M059J (cell line): ENCODE results near the gene CALR. TPM values are rescaled to one million over a fixed set of nuclear protein-coding genes. Genes with fewer than 3 reads are reported as not detected.
A peak's percentile ranks its signal among the peaks of the same experiment; 100 is the strongest.
"Not testable (repeated sequence)": the region's sequence is repeated elsewhere in the genome, so short reads cannot be mapped to it uniquely, and the experiment has no call there.

Experiments used
- DNase-seq: peaks from one replicate; pipeline ENCODE4 v3.0.0-alpha.2; 2012; ENCODE audit warnings: low read depth
- total RNA-seq: library from RNA; depleted of rRNA; stranded (reverse); fragments of >200 nt; shearing (Covaris generic); gene quantifications from 2 replicates; pipeline ENCODE4 v1.2.3, GENCODE V29; 2014

CALR gene
- total RNA-seq, 1 experiment from 2014 or later, result 2,975 TPM

GRCh38 chr19:12952488-12953137 is 14.2 kb downstream of the CALR start:
- peak; percentile 87 for DNase-seq

GRCh38 chr19:12953138-12953798 is 14.9 kb downstream of the CALR start:
- no peak for DNase-seq

DNA sequence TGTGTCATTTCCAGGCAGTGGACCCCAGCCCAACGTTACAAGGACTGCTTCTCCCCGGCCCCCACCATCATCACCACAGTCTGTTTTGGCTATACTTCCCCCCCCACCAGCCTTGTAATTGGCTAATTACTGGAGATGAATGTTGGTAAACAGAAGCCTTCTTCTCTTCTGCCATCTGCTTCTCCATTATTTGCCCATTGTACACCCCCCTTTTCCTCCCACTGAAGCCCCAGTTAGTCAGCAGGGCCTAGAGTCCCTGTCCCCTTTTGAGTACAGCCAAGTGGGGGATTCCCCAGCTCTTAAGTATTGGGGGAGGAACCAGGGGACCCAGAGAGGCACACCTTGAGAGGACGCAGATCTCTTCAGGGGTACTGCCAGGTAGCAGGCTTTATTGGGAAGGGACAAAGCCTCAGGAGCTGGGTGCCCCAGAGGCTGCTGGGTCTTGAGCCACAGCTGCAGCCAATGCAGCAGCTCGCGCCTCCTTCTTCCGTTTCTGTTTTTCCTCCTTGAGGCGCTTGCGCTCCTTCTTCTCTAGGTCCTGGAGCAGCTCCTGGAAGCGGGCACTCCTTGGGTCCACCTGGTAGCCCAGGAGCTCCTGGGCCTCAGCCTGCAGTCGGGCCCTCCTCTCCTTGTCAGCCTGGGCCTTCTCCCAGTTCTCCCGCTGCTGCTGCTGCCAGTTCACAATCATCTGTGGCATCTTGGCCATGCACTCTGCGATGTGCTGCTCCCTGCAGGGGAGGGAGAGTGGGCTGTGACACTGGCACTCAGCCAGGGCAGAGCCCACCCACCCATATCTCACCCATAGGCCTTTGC is 15.6 kb downstream of the CALR start:
- DNase-seq, result no peak

GRCh38 chr19:12954612-12954962 is 16.2 kb downstream of the CALR start:
- no peak for DNase-seq

GRCh38 chr19:12955575-12955974 is 17.2 kb downstream of the CALR start:
- not testable (repeated sequence) for DNase-seq

- DNase-seq, result no peak
Measured at GRCh38 chr19:12955996-12956395, 17.6 kb downstream of the CALR start.

- DNase-seq, result peak; percentile 80
Measured at GRCh38 chr19:12956446-12957388, 18.3 kb downstream of the CALR start, which contains the start of gene GADD45GIP1. TSS of gene GADD45GIP1 (minus strand) at chr19:12957223. CDS start at chr19:12957212, 11 bp downstream.

- not testable (repeated sequence) for DNase-seq
Measured at GRCh38 chr19:12957389-12957952, 19.1 kb downstream of the CALR start.

DNA sequence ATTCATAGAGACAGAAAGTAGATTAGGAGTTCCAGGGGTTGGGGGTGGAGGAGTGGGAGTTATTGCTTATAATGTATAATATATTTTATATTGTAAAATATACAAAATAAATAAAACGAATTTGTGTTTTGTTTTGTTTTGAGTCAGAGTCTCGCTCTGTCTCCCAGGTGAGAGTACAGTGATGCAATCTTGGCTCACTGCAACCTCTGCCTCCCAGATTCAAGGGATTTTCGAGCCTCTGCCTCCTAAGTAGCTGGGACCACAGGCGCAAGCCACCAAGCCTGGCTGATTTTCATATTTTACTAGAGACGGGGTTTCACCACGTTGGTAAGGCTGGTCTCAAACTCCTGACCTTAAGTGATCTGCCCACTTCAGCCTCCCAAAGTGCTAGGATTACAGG is 21.1 kb downstream of the CALR start:
- no peak for DNase-seq

- DNase-seq, result peak; percentile 79
Measured at GRCh38 chr19:12965017-12965811, 26.8 kb downstream of the CALR start.

- DNase-seq, result no peak
Measured at GRCh38 chr19:12965812-12966135, 27.4 kb downstream of the CALR start.

DNA sequence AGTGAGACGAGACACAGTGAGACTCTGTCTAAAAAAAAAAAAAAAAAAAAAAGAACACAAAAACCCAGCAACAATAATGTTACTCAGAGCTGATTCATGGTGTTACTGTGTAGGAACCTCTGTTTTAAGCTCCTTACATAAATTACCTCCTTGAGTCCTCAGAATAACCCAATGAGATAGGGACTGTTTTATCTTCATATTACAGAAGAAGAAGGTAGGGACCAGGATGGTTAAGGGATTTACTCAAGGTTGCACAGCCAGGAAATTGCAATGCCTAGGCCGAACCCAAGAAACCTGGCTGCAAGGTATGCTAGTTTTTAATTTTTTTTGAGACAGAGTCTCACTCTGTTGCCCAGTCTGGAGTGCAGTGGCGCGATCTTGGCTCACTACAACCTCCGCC is 29.5 kb downstream of the CALR start:
- peak; percentile 61 for DNase-seq

GRCh38 chr19:12969292-12969988 is 31.0 kb downstream of the CALR start, which contains the start of gene DAND5:
TSS of gene DAND5 (plus strand) at chr19:12969576. CDS start at chr19:12969661, 85 bp downstream.
- DNase-seq, result peak; percentile 51

DNA sequence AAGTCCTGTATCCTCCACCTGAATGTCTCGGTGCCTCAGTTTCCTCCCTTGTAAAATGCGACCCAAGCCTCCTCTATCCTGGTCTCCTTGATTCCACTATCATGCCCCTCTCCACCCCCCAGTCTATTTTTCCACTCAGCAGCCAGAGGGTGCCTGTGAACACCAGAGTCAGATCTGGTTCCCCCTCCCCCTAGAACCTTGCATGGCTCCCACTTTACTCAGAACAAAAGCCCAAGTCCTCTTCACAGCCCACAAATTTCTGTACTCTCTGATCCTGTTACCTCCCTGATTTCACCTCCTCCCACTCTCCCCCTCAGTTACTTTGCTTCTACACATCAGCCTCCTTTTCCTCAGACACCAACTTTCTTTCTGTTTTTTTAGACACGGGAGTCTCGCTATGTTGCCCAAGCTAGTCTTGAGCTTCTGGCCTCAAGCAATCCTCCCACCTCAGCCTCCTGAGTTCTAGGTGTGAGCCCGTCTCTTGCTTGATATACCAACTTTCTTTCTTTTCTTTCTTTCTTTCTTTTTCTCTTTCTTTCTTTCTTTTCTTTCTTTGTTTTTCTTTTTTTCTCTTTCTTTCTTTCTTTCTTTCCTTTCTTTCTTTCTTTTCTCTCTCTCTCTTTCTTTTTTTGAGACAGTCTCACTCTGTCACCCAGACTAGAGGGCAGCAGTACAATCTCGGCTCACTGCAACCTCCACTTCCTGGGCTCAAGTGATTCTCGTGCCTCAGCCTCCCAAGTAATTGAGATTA is 31.8 kb downstream of the CALR start:
- DNase-seq, result no peak

- no peak for DNase-seq
Measured at GRCh38 chr19:12973236-12973635, 34.8 kb downstream of the CALR start.

DNA sequence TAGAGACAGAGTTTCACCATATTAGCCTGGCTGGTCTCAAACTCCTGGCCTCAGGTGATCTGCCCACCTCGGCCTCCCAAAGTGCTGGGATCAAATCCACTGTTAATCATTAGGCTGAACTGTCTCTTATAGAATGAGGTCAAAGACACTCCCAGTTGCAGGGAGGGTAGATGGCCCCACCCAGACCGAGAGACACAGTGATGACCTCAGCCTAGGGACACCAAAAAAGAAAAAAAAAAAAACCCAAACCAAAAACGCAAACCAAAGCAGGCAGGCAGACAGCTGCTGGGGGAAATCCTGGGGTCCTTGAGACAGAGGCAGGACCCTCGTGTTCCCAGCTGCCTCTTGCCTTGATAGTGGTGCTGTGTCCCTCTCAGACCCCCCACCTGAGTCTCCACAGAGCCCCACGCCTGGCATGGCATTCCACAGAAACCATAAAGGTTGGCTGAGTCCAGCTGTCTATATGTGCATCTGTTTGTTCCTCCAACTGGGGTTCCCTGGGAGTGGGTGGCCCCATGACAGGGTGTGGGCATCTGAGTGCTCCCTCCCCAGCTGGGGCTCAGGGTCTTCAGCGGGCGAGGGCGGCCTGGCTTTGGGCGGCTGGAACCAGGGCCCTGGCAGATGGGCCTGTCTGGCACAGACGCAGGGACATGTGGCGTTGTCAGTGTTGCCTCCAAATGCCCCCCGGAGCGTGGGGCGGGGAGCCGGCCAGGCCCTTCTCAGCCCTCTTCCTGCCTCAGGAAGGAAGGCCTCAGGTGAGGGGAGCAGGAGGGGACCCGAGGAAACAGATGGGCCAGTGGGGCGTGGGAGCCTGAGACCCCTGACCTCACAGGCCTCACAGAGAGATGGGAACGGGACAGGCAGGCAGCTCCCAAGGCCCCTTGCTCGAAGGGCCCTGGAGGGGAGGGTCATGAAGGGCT is 36.2 kb downstream of the CALR start:
- no peak for DNase-seq

DNA sequence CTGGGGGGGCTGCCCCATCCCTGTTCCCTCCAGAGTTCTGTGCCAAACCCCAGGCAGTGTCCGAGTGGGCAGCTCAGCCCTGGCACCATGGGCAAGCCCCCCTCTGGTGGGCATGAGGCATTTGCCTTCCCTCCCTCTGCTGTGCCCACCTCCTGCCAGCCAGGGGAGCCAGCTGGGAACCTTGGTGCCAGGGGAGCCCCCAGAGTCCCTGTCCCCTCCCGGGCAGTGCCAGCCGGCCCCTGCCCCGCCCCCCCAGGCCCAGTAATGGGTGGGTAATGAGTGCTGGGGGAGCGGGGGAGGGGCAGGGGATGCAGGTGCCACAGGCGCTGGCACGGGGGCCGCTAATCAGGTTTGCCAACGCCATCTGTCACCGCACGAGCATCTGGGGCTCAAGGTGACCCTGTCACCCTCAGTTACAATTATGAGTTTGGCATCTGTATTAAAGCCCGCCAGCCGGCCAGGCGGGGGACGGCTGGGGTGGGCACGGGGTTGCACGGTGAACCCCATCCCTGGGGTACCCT is 36.9 kb downstream of the CALR start:
- DNase-seq, result no peak

DNA sequence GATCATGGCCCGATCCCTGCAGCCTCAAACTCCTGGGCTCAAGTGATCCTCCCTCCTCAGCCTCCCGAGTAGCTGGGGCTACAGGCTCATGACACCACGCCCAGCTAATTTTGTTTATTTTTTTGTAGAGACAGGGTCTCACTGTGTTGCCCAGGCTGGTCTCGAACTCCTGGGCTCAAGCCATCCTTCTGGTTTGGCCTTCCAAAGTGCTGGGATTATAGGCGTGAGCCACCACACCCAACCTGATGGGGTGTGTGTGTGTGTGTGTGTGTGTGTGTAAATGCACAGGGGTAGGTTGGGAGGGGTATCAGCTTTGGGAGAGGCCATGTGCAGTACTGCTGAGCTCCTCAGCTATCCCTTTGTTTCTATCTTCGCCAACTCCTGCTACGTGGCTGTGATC is 37.7 kb downstream of the CALR start:
- not testable (repeated sequence) for DNase-seq
